ENCODE results near the gene SCN1B.
"Not testable (repeated sequence)": the region's sequence is repeated elsewhere in the genome, so short reads cannot be mapped to it uniquely, and the experiment has no call there.

SCN1B gene

DNA sequence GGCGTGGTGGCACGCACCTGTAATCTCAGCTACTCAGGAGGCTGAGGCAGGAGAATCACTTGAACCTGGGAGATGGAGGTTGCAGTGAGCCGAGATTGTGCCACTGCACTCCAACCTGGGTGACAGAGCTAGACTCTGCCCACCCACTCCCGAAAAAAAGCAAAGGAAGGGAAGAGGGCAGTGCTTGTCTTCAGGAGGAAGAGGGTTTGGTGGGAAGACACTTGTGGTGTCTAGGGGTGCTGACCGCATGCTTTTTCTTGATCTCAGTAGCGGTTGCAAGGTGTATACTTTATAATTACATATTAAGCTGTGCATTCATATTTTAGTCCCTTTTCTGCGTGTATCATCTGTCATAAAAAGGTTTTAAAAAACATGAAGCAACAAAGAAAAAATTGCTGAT lies 37.7 kb upstream of the SCN1B start:
- not testable (repeated sequence) for H3K9ac ChIP-seq (ENCODE audit: low read length in 5 of 5); H3K27ac ChIP-seq (ENCODE audit: low read depth, low read length); H3K36me3 ChIP-seq (ENCODE audit: control insufficient read depth in 5 of 5, insufficient read depth in 5 of 5, low read length in 5 of 5); H3K27me3 ChIP-seq (ENCODE audit: control insufficient read depth in 5 of 5, insufficient read depth in 4 of 5, low read length in 5 of 5); H3K4me3 ChIP-seq (ENCODE audit: low read depth in 1 of 5, low read length in 5 of 5); H3K9me3 ChIP-seq (ENCODE audit: control insufficient read depth in 5 of 5, low read length in 5 of 5)
- peaks cover 0 to 38% (median 6%) of the 10 kb centered on the region in 5 donors for H3K4me1 ChIP-seq (ENCODE audit: control insufficient read depth in 5 of 5, insufficient read depth in 5 of 5, low read length in 5 of 5)

GRCh38 chr19:34994286-34994642 lies 36.0 kb upstream of the SCN1B start:
- Histone ChIP-seq H3K27ac (ENCODE audit: low read depth, low read length) (peak overlapping the region; percentile 79), H3K9ac (ENCODE audit: low read length in 5 of 5) (peak overlapping the region in 1 of 5 donors; percentile 14), H3K27me3 (ENCODE audit: control insufficient read depth in 5 of 5, insufficient read depth in 4 of 5, low read length in 5 of 5) (no peaks in the 10 kb centered on the region), H3K4me3 (ENCODE audit: low read depth in 1 of 5, low read length in 5 of 5) (no peak overlapping the region), H3K36me3 (ENCODE audit: control insufficient read depth in 5 of 5, insufficient read depth in 5 of 5, low read length in 5 of 5) (no peaks in the 10 kb centered on the region), H3K9me3 (ENCODE audit: control insufficient read depth in 5 of 5, low read length in 5 of 5) (no peaks in the 10 kb centered on the region), H3K4me1 (ENCODE audit: control insufficient read depth in 5 of 5, insufficient read depth in 5 of 5, low read length in 5 of 5) (peaks cover 3 to 52% (median 12%) of the 10 kb centered on the region in 5 donors)

GRCh38 chr19:34994643-34995541 lies 35.4 kb upstream of the SCN1B start:
- H3K36me3 ChIP-seq (ENCODE audit: control insufficient read depth in 5 of 5, insufficient read depth in 5 of 5, low read length in 5 of 5), result no peaks in the 10 kb centered on the region
- H3K27ac ChIP-seq (ENCODE audit: low read depth, low read length), result peak overlapping the region; percentile 79
- H3K4me1 ChIP-seq (ENCODE audit: control insufficient read depth in 5 of 5, insufficient read depth in 5 of 5, low read length in 5 of 5), result peaks cover 3 to 56% (median 18%) of the 10 kb centered on the region in 5 donors
- H3K9me3 ChIP-seq (ENCODE audit: control insufficient read depth in 5 of 5, low read length in 5 of 5), result no peaks in the 10 kb centered on the region
- H3K9ac ChIP-seq (ENCODE audit: low read length in 5 of 5), result peak overlapping the region in 2 of 5 donors; percentile 42 to 65
- H3K4me3 ChIP-seq (ENCODE audit: low read depth in 1 of 5, low read length in 5 of 5), result no peak overlapping the region
- H3K27me3 ChIP-seq (ENCODE audit: control insufficient read depth in 5 of 5, insufficient read depth in 4 of 5, low read length in 5 of 5), result no peaks in the 10 kb centered on the region

DNA sequence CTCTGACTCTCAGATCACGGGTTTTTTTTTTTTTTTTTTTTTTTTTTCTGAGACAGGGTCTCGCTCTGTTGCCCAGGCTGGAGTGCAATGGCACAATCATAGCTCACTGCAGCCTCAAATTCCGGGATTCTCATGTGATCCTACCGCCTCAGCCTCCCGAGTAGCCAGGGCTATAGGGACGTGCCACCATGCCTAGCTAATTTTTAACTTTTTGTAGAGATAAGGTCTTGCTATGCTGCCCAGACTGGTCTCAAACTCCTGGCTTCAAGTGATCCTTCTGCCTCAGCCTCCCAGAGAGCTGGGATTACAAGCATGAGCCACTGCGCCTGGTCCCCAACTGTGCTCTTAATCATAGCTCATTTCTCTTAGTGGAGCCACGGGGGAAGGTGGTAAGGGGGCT lies 34.7 kb upstream of the SCN1B start:
- Histone ChIP-seq H3K4me3 (ENCODE audit: low read depth in 1 of 5, low read length in 5 of 5) (no peak overlapping the region), H3K4me1 (ENCODE audit: control insufficient read depth in 5 of 5, insufficient read depth in 5 of 5, low read length in 5 of 5) (peaks cover 3 to 56% (median 18%) of the 10 kb centered on the region in 5 donors), H3K9me3 (ENCODE audit: control insufficient read depth in 5 of 5, low read length in 5 of 5) (no peaks in the 10 kb centered on the region), H3K27me3 (ENCODE audit: control insufficient read depth in 5 of 5, insufficient read depth in 4 of 5, low read length in 5 of 5) (no peaks in the 10 kb centered on the region), H3K36me3 (ENCODE audit: control insufficient read depth in 5 of 5, insufficient read depth in 5 of 5, low read length in 5 of 5) (no peaks in the 10 kb centered on the region), H3K27ac (ENCODE audit: low read depth, low read length) (peak overlapping the region; percentile 79), H3K9ac (ENCODE audit: low read length in 5 of 5) (peak overlapping the region in 1 of 5 donors; percentile 65)

DNA sequence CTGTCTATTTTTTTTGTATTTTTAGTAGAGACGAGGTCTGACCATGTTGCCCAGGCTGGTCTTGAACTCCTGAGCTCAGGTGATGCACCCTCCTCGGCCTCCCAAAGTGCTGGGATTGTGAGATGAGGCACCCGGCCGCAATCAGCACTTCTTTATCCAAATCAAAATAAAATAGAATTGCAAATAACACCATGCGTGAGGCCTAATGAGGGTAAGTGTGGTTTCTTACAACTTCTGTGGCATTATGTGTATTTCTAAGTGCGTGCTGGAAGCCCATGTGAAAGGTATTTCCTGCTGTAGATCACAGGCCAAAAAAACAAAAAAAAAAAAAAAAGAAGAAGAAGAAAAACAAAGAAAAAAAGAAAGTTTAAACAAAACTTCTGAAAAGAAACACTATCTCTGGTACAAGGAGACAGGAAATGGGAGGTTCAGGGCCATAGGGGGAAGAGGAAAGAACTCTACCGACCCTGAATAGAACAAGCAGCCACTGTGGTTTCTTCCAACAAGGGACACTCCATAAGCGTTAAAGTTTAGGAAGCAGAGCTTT lies 33.1 kb upstream of the SCN1B start:
- Histone ChIP-seq H3K27me3 (ENCODE audit: control insufficient read depth in 5 of 5, insufficient read depth in 4 of 5, low read length in 5 of 5) (no peaks in the 10 kb centered on the region), H3K9me3 (ENCODE audit: control insufficient read depth in 5 of 5, low read length in 5 of 5) (no peaks in the 10 kb centered on the region), H3K36me3 (ENCODE audit: control insufficient read depth in 5 of 5, insufficient read depth in 5 of 5, low read length in 5 of 5) (peaks cover 0 to 4% (median 3%) of the 10 kb centered on the region in 5 donors), H3K4me1 (ENCODE audit: control insufficient read depth in 5 of 5, insufficient read depth in 5 of 5, low read length in 5 of 5) (peaks cover 6 to 71% (median 34%) of the 10 kb centered on the region in 5 donors), H3K9ac (ENCODE audit: low read length in 5 of 5) (peak overlapping the region in 1 of 5 donors; percentile 37), H3K4me3 (ENCODE audit: low read depth in 1 of 5, low read length in 5 of 5) (no peak overlapping the region), H3K27ac (ENCODE audit: low read depth, low read length) (peak overlapping the region; percentile 50)

DNA sequence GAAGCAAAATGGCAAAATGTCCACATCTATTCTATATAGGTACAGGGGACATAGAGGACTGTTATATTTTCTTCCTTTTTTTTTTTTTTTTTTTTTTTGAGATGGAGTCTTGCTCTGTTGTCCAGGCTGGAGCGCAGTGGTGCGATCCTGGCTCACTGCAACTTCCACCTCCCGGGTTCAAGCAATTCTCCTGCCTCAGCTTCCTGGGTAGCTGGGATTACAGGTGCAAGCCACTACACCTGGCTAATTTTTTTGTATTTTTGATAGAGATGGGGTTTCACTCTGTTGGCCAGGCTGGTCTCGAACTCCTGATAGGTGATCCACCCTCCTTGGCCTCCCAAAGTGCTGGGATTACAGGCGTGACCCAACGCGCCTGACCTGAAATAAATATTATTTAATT lies 32.0 kb upstream of the SCN1B start:
- not testable (repeated sequence) for H3K9me3 ChIP-seq (ENCODE audit: control insufficient read depth in 5 of 5, low read length in 5 of 5); H3K27ac ChIP-seq (ENCODE audit: low read depth, low read length); H3K27me3 ChIP-seq (ENCODE audit: control insufficient read depth in 5 of 5, insufficient read depth in 4 of 5, low read length in 5 of 5); H3K36me3 ChIP-seq (ENCODE audit: control insufficient read depth in 5 of 5, insufficient read depth in 5 of 5, low read length in 5 of 5); H3K9ac ChIP-seq (ENCODE audit: low read length in 5 of 5); H3K4me3 ChIP-seq (ENCODE audit: low read depth in 1 of 5, low read length in 5 of 5)
- peaks cover 9 to 81% (median 42%) of the 10 kb centered on the region in 5 donors for H3K4me1 ChIP-seq (ENCODE audit: control insufficient read depth in 5 of 5, insufficient read depth in 5 of 5, low read length in 5 of 5)

DNA sequence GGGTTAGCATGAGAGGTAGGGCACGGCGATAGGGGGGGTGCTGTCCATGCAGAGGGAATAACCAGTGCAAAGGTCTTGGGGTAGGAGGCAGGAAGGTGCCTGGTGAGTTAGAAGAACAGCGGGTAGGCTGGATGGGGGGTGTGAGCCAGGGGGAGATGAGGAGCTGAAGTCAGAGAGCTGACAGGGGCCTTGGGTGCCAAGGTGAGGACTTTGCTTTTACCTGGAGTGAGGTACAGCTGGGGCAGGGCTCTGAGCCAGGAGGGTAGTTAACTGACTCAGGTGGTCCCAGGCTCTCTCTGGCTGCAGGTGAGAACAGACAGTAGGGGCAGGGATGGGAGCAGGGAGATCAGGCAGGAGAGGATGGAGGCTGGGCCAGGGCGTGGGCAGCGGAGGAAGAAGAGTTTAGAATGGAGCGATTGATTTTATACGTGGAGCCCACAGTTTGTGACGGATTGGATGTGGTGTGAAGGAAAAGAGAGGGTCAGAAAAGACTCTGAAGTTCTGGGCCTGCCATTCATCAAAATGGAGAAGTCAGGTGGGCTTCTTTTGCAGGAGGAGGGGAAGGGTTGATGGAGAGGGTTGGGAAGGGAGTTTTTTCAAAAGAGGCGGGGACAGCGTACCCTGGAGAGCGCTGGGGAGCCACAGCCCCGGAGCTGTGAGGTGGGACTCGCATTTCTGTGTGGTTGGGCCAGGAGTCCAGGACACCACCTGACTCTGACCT lies 31.3 kb upstream of the SCN1B start:
- peak overlapping the region; percentile 99 for H3K27ac ChIP-seq (ENCODE audit: low read depth, low read length)
- peaks cover 0 to 9% (median 7%) of the 10 kb centered on the region in 5 donors for H3K36me3 ChIP-seq (ENCODE audit: control insufficient read depth in 5 of 5, insufficient read depth in 5 of 5, low read length in 5 of 5)
- peaks cover 12 to 85% (median 47%) of the 10 kb centered on the region in 5 donors for H3K4me1 ChIP-seq (ENCODE audit: control insufficient read depth in 5 of 5, insufficient read depth in 5 of 5, low read length in 5 of 5)
- H3K4me3 ChIP-seq (ENCODE audit: low read depth in 1 of 5, low read length in 5 of 5), result peak overlapping the region; percentile 71 to 86 (median 76)
- H3K9ac ChIP-seq (ENCODE audit: low read length in 5 of 5), result peak overlapping the region in 4 of 5 donors; percentile 83 to 95 (median 86)
- H3K9me3 ChIP-seq (ENCODE audit: control insufficient read depth in 5 of 5, low read length in 5 of 5), result no peaks in the 10 kb centered on the region
- no peaks in the 10 kb centered on the region for H3K27me3 ChIP-seq (ENCODE audit: control insufficient read depth in 5 of 5, insufficient read depth in 4 of 5, low read length in 5 of 5)

- H3K4me1 ChIP-seq (ENCODE audit: control insufficient read depth in 5 of 5, insufficient read depth in 5 of 5, low read length in 5 of 5), result peaks cover 12 to 82% (median 47%) of the 10 kb centered on the region in 5 donors
- no peaks in the 10 kb centered on the region for H3K9me3 ChIP-seq (ENCODE audit: control insufficient read depth in 5 of 5, low read length in 5 of 5)
- peak within 1 kb of the TSS; percentile 83 to 95 (median 90) for H3K9ac ChIP-seq (ENCODE audit: low read length in 5 of 5)
- no peaks in the 10 kb centered on the region for H3K27me3 ChIP-seq (ENCODE audit: control insufficient read depth in 5 of 5, insufficient read depth in 4 of 5, low read length in 5 of 5)
- H3K36me3 ChIP-seq (ENCODE audit: control insufficient read depth in 5 of 5, insufficient read depth in 5 of 5, low read length in 5 of 5), result peaks cover 0 to 9% (median 7%) of the 10 kb centered on the region in 5 donors
- peak within 1 kb of the TSS; percentile 99 for H3K27ac ChIP-seq (ENCODE audit: low read depth, low read length)
- peak within 1 kb of the TSS; percentile 74 to 94 (median 84) for H3K4me3 ChIP-seq (ENCODE audit: low read depth in 1 of 5, low read length in 5 of 5)
Observed at GRCh38 chr19:34999498-35000337, 30.6 kb upstream of the SCN1B start, which contains the start of gene GRAMD1A. Gene GRAMD1A, plus strand, starts transcription at chr19:35000323. Its CDS starts 156 bp downstream, at chr19:35000479.

DNA sequence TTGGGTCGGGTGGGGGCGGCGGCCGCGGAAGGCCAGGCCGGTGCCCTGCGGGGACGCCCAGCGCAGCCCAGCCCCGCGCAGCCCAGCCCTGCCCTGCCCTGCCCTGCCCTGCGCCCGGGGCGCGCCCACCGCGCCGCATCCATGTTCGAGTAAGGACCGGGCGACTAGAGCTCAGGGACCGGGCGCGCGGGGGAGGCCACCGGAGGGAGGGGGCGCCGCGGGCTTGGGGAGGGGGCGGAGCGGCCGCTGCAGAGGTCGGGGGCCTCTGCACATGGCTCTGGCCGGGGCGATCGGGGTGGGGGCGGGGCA lies 30.0 kb upstream of the SCN1B start:
- Histone ChIP-seq H3K36me3 (ENCODE audit: control insufficient read depth in 5 of 5, insufficient read depth in 5 of 5, low read length in 5 of 5) (peaks cover 0 to 9% (median 7%) of the 10 kb centered on the region in 5 donors), H3K27me3 (ENCODE audit: control insufficient read depth in 5 of 5, insufficient read depth in 4 of 5, low read length in 5 of 5) (no peaks in the 10 kb centered on the region), H3K9me3 (ENCODE audit: control insufficient read depth in 5 of 5, low read length in 5 of 5) (no peaks in the 10 kb centered on the region), H3K4me1 (ENCODE audit: control insufficient read depth in 5 of 5, insufficient read depth in 5 of 5, low read length in 5 of 5) (peaks cover 12 to 78% (median 47%) of the 10 kb centered on the region in 5 donors), H3K9ac (ENCODE audit: low read length in 5 of 5) (peak overlapping the region in 2 of 5 donors; percentile 83), H3K27ac (ENCODE audit: low read depth, low read length) (peak overlapping the region; percentile 84), H3K4me3 (ENCODE audit: low read depth in 1 of 5, low read length in 5 of 5) (peak overlapping the region in 3 of 5 donors; percentile 74 to 86 (median 80))

Data from subcutaneous abdominal adipose tissue (tissue), 5 donors.